Measurements from ENCODE around the gene STRIP1. TPM values are rescaled to one million over a fixed set of nuclear protein-coding genes. Genes with fewer than 3 reads are reported as not detected.

The STRIP1 gene
- total RNA-seq, 2 experiments from 2014 or later = 40.4 to 40.8 TPM

DNA sequence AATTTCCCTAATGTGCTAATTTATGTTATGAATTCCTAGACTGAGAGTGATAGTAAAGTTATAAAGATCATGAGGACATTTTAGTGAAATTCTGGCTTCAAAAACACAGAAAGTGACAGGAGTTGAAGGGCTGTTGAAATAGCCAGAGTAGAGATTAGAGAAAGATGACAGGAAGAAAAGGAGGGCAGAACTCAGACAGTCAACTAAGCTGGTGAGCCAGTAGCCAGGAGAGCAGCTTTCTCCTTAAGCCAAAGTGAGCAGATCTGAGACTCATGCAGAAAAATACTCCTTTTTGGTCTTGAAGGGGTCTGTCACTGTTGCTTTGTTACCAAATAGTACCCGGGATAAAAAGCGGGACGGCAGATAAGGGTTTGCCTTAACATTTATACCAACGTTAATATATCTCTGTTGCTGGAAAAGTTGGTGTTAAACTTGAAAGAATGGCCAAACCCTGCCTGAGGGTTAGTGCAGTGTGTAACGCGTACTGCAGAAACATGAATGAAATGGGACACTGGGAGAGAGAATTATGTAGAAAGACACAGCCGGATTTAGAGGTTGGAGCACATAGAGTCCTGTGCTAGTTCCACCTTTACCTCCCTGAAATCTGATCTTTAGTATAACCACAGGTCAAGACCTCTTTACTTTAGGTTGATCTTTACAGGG, 37.1 kb upstream of the STRIP1 start:
- ATAC-seq = no peak
- Mint-ChIP-seq H3K4me3 (no peak overlapping the region), H3K27me3 (no peaks in the 10 kb centered on the region), H3K9me3 (ENCODE audit: low read depth) (no peaks in the 10 kb centered on the region), H3K27ac (no peak overlapping the region), H3K36me3 (peaks cover 5% of the 10 kb centered on the region), H3K4me1 (peaks cover 8% of the 10 kb centered on the region)
- CTCF ChIA-PET = interaction anchor here (0.7 to 1.9 kb wide), 5 partner anchors 10 to 357 kb away, joined by 3 to 8 read pairs (median 3); partner anchors contain the start of gene AHCYL1
- no peak for DNase-seq

DNA sequence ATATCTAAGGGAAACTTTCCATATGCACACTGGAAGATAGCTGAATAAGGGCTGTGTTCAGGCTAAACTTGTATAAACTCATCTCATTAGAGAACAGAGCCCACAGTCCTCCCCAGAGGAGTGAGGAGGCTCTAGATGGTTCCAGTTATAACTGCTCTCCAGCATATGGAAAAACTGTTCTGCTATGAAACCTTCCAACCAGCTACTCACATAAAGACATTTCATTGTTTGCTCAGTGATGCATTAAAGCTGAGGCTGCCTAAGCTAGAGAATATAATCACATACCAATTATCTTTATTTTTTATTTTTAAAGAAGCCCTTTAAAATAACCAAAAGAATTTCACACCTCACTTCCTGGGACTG, 36.6 kb upstream of the STRIP1 start:
- Mint-ChIP-seq H3K27ac (no peak overlapping the region), H3K27me3 (no peaks in the 10 kb centered on the region), H3K9me3 (ENCODE audit: low read depth) (no peaks in the 10 kb centered on the region), H3K4me1 (peaks cover 13% of the 10 kb centered on the region), H3K4me3 (no peak overlapping the region), H3K36me3 (peaks cover 4% of the 10 kb centered on the region)
- no peak for DNase-seq
- CTCF ChIA-PET = interaction anchor here (1.0 to 1.9 kb wide), 5 partner anchors 10 to 358 kb away, joined by 3 to 8 read pairs (median 5); partner anchors contain the start of gene AHCYL1
- no peak for ATAC-seq

GRCh38 chr1:110002695-110003094, 31.7 kb upstream of the STRIP1 start:
- CTCF ChIA-PET = interaction anchor here (0.9 to 1.7 kb wide), 3 partner anchors 17 to 362 kb away, joined by 3 to 8 read pairs (median 3); partner anchors contain the start of gene AHCYL1
- Mint-ChIP-seq H3K27me3 (no peaks in the 10 kb centered on the region), H3K36me3 (peaks cover 7% of the 10 kb centered on the region), H3K9me3 (ENCODE audit: low read depth) (no peaks in the 10 kb centered on the region), H3K27ac (no peak overlapping the region), H3K4me1 (peaks cover 21% of the 10 kb centered on the region), H3K4me3 (no peak overlapping the region)
- DNase-seq (no peak), ATAC-seq (no peak)

DNA sequence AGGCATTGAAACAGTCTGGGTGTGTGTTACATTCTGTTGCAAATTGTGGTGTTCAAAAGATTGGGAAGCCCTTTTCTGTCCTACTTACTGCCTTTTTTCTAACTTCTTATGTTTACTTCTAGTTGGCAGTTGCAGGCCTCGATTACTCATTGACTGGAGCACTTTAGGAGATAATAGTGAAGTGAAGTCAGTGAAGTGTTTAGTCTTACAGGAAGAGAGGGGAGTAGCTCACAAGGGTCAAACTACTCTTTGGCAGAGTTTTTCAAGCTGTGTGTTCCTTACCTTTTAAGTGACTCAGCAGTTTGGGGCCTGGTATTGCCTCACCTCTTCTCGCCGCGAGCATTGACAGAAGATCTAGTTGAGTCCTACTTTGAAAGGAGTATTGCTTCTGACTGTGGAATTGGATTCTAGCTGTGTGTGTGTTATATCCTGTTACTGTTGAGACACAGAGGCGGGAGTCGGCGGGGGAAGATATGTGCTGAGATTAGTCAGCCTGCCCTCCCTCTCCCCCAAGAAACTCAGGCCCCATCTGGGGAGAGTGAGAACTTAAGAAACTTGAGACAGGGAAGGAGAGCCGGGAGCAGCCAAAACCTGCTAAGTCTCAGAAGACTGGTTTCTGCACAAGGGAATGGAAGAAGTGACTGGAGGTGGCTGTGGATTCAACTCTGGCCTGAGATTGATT, 30.5 kb upstream of the STRIP1 start:
- H3K27me3 Mint-ChIP-seq = no peaks in the 10 kb centered on the region
- peak; percentile 54 for DNase-seq
- peaks cover 7% of the 10 kb centered on the region for H3K36me3 Mint-ChIP-seq
- CTCF ChIA-PET = interaction anchor here (1.0 to 1.2 kb wide), 3 partner anchors 13 to 19 kb away, joined by 3 to 6 read pairs (median 4); partner anchors contain the start of gene AHCYL1
- ATAC-seq = peak; percentile 75
- H3K4me1 Mint-ChIP-seq = peaks cover 21% of the 10 kb centered on the region
- H3K27ac Mint-ChIP-seq = no peak overlapping the region
- H3K9me3 Mint-ChIP-seq (ENCODE audit: low read depth) = no peaks in the 10 kb centered on the region
- H3K4me3 Mint-ChIP-seq = no peak overlapping the region

DNA sequence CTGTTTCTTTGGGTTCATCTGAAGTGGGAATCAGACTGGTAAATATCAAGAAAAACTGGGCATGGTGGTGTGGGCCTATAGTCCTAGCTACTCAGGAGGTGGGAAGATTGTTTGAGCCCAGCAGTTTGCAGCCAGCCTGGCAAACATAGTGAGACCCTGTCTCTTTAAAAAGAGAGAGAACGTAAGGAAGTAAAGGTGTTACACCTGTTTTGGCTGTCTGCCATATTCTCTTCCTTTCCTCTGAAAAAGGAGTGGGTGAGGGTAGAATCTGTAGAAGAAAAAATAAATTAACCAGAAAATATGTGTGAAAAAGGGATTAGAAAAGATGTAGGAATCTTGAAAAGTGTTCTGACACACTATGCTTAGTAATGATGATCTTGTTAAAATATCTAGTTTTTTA, 29.8 kb upstream of the STRIP1 start:
- no peaks in the 10 kb centered on the region for H3K27me3 Mint-ChIP-seq
- no peaks in the 10 kb centered on the region for H3K9me3 Mint-ChIP-seq (ENCODE audit: low read depth)
- peaks cover 9% of the 10 kb centered on the region for H3K36me3 Mint-ChIP-seq
- ATAC-seq = no peak
- DNase-seq = no peak
- H3K4me3 Mint-ChIP-seq = no peak overlapping the region
- H3K27ac Mint-ChIP-seq = peak overlapping the region; percentile 7
- peaks cover 21% of the 10 kb centered on the region for H3K4me1 Mint-ChIP-seq
- CTCF ChIA-PET = interaction anchor here (1.2 kb wide), 1 partner anchor 12 kb away, joined by 3 read pairs; no protein-coding TSS in a partner anchor

GRCh38 chr1:110005971-110006370, 28.5 kb upstream of the STRIP1 start:
- CTCF ChIA-PET = interaction anchor here (1.0 to 3.2 kb wide), 4 partner anchors 22 to 230 kb away, joined by 3 to 16 read pairs (median 10); partner anchors contain the start of gene AHCYL1
- H3K27me3 Mint-ChIP-seq = no peaks in the 10 kb centered on the region
- DNase-seq = no peak
- peaks cover 10% of the 10 kb centered on the region for H3K36me3 Mint-ChIP-seq
- no peak for ATAC-seq
- no peak overlapping the region for H3K27ac Mint-ChIP-seq
- no peaks in the 10 kb centered on the region for H3K9me3 Mint-ChIP-seq (ENCODE audit: low read depth)
- H3K4me1 Mint-ChIP-seq = peaks cover 21% of the 10 kb centered on the region
- no peak overlapping the region for H3K4me3 Mint-ChIP-seq

DNA sequence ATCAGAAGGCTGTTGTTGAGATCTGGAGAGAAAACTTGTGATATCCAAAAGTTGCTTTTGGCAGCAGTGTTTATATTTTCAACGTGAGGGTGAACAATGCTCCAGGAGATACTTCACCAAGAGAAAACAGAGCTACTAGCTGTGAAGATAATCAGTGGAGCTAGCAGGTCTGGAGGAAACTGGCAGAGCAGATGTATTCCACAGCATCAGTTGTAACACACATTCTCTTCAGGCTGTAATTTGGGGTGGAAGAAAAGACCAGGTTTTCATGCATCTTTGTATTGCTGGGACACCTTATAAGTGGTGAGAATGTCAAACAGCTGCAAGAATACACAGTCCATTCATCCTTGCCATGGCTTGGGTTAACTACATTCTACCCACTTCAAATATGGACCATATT, 27.9 kb upstream of the STRIP1 start:
- no peak for DNase-seq
- peaks cover 23% of the 10 kb centered on the region for H3K4me1 Mint-ChIP-seq

DNA sequence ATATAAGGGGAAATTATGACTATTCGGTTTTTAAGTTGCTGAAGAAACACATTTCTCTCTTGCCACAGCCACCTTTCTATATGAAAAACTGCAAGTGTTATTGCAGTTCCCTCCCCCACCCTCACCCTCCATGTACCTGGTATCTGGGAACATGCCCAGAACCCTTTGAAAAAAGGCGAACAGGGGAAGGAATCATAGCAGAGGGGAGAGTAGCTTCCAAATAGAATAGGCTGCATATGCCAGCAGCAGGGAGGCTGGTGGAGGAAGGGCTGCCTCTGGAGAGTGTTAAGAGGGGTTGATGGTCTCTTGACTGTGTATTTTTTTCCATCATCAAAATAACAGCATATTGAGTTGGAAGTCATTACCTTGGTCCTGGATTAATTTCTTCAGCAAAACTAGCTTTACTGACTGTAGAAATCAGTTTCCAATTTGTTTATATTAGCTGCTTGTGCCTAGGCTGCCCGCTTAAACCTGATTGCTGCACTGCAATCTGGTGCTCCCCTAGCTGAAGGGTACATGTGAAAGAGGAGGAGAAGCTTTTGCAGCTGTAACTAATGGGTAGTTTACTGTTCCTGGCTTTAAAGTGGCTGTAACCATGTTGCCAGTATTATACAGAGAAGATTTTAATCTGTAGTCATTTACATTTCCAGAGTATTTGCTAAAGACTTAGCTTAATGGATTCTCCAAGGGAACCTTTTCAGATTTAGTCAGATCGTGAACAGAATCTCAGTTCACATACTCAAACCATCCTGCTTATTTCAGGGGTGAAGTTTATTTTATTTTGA, 27.2 kb upstream of the STRIP1 start:
- DNase-seq (no peak), ATAC-seq (no peak)
- H3K4me1 Mint-ChIP-seq = peaks cover 26% of the 10 kb centered on the region
- H3K36me3 Mint-ChIP-seq = peaks cover 15% of the 10 kb centered on the region
- H3K27ac Mint-ChIP-seq = no peak overlapping the region
- no peak overlapping the region for H3K4me3 Mint-ChIP-seq
- H3K9me3 Mint-ChIP-seq (ENCODE audit: low read depth) = no peaks in the 10 kb centered on the region
- CTCF ChIA-PET = interaction anchor here (0.7 to 3.2 kb wide), 7 partner anchors 9 to 492 kb away, joined by 3 to 16 read pairs (median 4); partner anchors contain the start of gene STRIP1
- no peaks in the 10 kb centered on the region for H3K27me3 Mint-ChIP-seq

More for the DNA sequence above, 27.9 kb upstream of the STRIP1 start:
- Mint-ChIP-seq H3K27ac (no peak overlapping the region), H3K27me3 (no peaks in the 10 kb centered on the region), H3K9me3 (ENCODE audit: low read depth) (no peaks in the 10 kb centered on the region), H3K36me3 (peaks cover 12% of the 10 kb centered on the region), H3K4me3 (no peak overlapping the region)
- CTCF ChIA-PET = interaction anchor here (1.0 to 3.2 kb wide), 4 partner anchors 22 to 230 kb away, joined by 4 to 16 read pairs (median 10); partner anchors contain the start of genes AHCYL1 and STRIP1
- ATAC-seq = no peak

GRCh38 chr1:110008971-110009565, 25.4 kb upstream of the STRIP1 start:
- H3K9me3 Mint-ChIP-seq (ENCODE audit: low read depth) = no peaks in the 10 kb centered on the region
- no peak for DNase-seq
- H3K4me1 Mint-ChIP-seq = peaks cover 11% of the 10 kb centered on the region
- CTCF ChIA-PET = interaction anchor here (1.1 to 5.2 kb wide), 3 partner anchors 21 to 232 kb away, joined by 3 to 43 read pairs (median 17); partner anchors contain the start of gene AHCYL1
- H3K27ac Mint-ChIP-seq = no peak overlapping the region
- ATAC-seq = no peak
- no peaks in the 10 kb centered on the region for H3K27me3 Mint-ChIP-seq
- H3K36me3 Mint-ChIP-seq = peaks cover 17% of the 10 kb centered on the region
- no peak overlapping the region for H3K4me3 Mint-ChIP-seq

DNA sequence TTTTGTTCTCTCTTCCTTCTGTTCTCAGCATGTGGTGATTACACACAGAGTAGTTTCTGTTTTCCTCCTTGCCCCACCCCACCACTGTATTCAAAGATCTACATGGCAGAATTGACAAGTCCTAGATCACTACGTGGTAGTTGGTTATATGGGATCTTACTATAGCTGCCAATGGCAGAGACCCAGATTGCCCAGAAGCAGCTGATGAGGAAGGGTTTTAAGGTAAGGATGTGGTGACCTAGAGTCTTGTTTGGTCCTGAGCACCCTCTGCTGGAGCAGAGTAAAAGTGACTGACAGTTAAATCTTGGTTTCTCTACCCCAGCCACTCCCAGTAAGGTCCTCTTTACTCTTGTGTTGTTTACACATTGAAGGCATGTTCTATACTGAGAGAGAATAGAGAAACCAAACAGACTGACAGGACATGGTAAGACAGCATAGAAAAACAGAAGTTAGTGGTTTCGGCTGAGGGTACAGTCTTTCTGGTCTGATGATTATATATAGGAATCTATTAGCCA, 22.8 kb upstream of the STRIP1 start:
- no peak overlapping the region for H3K4me3 Mint-ChIP-seq
- DNase-seq (peak; percentile 62), ATAC-seq (peak; percentile 97)
- no peaks in the 10 kb centered on the region for H3K27me3 Mint-ChIP-seq
- peaks cover 4% of the 10 kb centered on the region for H3K4me1 Mint-ChIP-seq
- peak overlapping the region; percentile 65 for H3K27ac Mint-ChIP-seq
- peaks cover 24% of the 10 kb centered on the region for H3K36me3 Mint-ChIP-seq
- no peaks in the 10 kb centered on the region for H3K9me3 Mint-ChIP-seq (ENCODE audit: low read depth)
- CTCF ChIA-PET = interaction anchor here (0.7 to 5.2 kb wide), 19 partner anchors 8 to 479 kb away, joined by 3 to 43 read pairs (median 5); partner anchors contain the start of gene AHCYL1

DNA sequence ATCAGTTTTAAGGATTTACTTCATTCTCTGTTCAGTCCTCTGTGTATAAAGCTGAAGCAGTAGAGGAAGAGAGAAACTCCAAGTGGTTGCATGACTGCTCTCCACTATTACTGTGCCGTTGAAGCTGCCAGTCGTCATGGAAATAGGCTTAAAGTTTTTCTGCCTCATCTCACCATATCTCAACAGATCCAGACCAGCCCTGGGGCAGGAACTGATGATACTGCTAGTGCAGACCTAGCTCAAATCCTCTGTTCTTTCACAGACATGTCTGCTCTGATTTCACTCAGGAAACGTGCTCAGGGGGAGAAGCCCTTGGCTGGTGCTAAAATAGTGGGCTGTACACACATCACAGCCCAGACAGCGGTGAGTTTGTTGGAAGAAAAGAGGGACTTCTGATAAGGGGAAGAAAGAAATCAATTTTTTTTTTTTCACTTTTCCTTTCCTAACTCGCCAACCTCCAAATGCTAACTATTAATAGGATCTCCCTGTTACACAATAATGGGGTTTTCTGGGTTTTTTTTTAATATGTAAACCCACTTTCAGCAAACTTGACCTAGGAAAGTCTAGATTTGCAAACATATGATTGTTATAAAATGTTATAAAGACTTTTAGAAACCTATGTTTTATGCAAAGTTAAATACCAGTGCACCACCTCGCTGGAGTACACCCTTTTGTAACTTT, 22.2 kb upstream of the STRIP1 start:
- ATAC-seq (no peak), DNase-seq (no peak)
- Mint-ChIP-seq H3K36me3 (peaks cover 27% of the 10 kb centered on the region), H3K4me1 (peaks cover 4% of the 10 kb centered on the region), H3K4me3 (no peak overlapping the region), H3K9me3 (ENCODE audit: low read depth) (no peaks in the 10 kb centered on the region), H3K27ac (peak overlapping the region; percentile 6), H3K27me3 (no peaks in the 10 kb centered on the region)
- CTCF ChIA-PET = interaction anchor here (0.9 to 5.2 kb wide), 12 partner anchors 10 to 479 kb away, joined by 3 to 43 read pairs (median 6); partner anchors contain the start of gene AHCYL1

DNA sequence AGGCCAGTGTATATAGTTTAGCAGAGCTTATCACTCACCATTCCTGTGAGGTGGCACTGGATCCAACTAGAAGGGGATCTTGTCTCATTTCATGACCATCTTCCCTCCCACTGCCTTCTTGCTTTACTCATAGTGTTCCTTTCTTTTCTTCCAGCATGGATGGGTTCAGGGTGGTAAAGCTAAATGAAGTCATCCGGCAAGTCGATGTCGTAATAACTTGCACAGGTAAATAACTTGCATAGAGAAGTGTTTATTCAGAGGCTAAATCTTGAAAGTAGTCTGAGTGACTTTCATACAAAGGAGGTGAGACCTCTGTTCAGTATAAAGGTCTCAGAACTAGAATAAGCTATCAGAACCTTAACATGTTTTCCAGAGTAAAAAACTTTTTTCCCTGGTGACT, 16.6 kb upstream of the STRIP1 start:
- Mint-ChIP-seq H3K4me1 (no peaks in the 10 kb centered on the region), H3K36me3 (peaks cover 40% of the 10 kb centered on the region), H3K27ac (no peak overlapping the region), H3K9me3 (ENCODE audit: low read depth) (no peaks in the 10 kb centered on the region), H3K4me3 (no peak overlapping the region), H3K27me3 (no peaks in the 10 kb centered on the region)
- no peak for DNase-seq
- CTCF ChIA-PET = interaction anchor here (1.2 to 4.7 kb wide), 2 partner anchors 12 to 378 kb away, joined by 4 to 30 read pairs; no protein-coding TSS in a partner anchor
- ATAC-seq = no peak

All from activated CD8-positive, alpha-beta memory T cell treated with anti-CD3 and anti-CD28 coated beads, Interleukin-2, amount 10 ng/mL, durations not matched to agents 7 days and 5 days (primary cell).